ENCODE data around the gene TTBK1.
A peak's percentile ranks its signal among the peaks of the same experiment; 100 is the strongest.

Gene TTBK1

GRCh38 chr6:43203029-43203717 lies 40.1 kb upstream of the TTBK1 start:
- no peak for DNase-seq
- H3K4me1 ChIP-seq: no peaks in the 10 kb centered on the region
- no peak overlapping the region for H3K4me3 ChIP-seq (ENCODE audit: low read depth, low read length)
- no peaks in the 10 kb centered on the region for H3K27me3 ChIP-seq
- no peaks in the 10 kb centered on the region for H3K9me3 ChIP-seq
- no peaks in the 10 kb centered on the region for H3K36me3 ChIP-seq
- TF ChIP-seq CTCF (IDR thresholded peaks at IDR 0.05; ENCODE audit: low read depth, low read length): no peak

GRCh38 chr6:43203718-43204095 lies 39.6 kb upstream of the TTBK1 start:
- no peak for TF ChIP-seq CTCF (IDR thresholded peaks at IDR 0.05; ENCODE audit: low read depth, low read length)
- Histone ChIP-seq H3K27me3 (no peaks in the 10 kb centered on the region), H3K36me3 (no peaks in the 10 kb centered on the region), H3K4me1 (no peaks in the 10 kb centered on the region), H3K4me3 (ENCODE audit: low read depth, low read length) (no peak overlapping the region), H3K9me3 (no peaks in the 10 kb centered on the region)
- no peak for DNase-seq

DNA sequence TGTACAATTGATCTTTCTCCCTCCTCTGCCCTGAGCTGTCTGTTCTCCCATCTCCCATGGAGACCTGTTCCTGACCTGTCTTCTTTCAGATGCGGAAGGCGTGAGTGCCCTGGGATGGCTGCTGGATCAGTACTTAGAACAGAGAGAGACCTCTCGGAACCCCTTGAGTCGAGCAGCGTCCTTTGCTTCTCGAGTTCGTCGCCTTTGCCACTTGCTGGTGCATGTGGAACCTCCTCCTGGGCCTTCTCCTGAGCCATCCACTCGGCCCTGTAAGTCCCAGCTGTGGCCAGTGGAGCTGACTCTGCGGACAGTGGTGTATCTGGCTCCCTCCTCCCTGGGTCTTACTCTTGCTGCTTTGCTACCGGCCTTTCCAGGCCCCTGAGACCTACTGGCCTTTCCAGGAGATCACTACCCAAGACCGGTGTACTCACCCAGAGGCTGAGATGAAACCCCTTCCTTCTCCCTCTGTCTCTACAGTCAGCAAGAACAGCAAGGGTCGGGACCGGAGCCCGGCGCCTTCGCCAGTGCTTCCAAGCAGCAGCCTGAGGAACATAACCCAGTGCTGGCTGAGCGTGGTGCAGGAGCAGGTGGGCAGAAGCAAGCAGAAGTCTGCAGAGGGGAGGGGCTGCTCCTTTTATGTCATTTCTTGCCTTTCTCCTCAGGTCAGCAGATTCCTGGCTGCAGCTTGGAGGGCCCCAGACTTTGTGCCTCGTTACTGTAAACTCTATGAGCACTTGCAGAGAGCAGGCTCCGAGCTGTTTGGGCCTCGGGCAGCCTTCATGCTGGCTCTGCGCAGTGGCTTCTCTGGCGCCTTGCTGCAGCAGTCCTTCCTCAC lies 38.8 kb upstream of the TTBK1 start:
- Histone ChIP-seq H3K9me3 (no peaks in the 10 kb centered on the region), H3K4me3 (ENCODE audit: low read depth, low read length) (no peak overlapping the region), H3K4me1 (no peaks in the 10 kb centered on the region), H3K36me3 (no peaks in the 10 kb centered on the region), H3K27me3 (no peaks in the 10 kb centered on the region)
- TF ChIP-seq CTCF (IDR thresholded peaks at IDR 0.05; ENCODE audit: low read depth, low read length): no peak
- DNase-seq: no peak

DNA sequence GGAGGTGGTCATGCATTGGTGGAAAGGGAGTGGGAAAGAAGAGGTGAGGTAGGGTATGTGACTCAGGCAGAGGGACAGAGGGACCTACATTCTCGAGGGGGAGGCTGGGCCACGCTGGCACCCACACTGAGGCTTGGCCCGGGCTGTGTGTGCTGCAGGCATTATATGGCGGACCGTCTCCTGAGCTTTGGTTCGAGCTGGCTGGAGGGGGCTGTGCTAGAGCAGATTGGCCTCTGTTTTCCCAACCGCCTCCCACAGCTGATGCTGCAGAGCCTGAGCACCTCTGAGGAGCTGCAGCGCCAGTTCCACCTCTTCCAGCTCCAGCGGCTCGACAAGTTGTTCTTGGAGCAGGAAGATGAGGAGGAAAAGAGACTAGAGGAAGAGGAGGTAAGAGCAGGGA lies 37.4 kb upstream of the TTBK1 start:
- Histone ChIP-seq H3K36me3 (no peaks in the 10 kb centered on the region), H3K4me3 (ENCODE audit: low read depth, low read length) (no peak overlapping the region), H3K9me3 (no peaks in the 10 kb centered on the region), H3K4me1 (no peaks in the 10 kb centered on the region), H3K27me3 (no peaks in the 10 kb centered on the region)
- no peak for DNase-seq
- no peak for TF ChIP-seq CTCF (IDR thresholded peaks at IDR 0.05; ENCODE audit: low read depth, low read length)

GRCh38 chr6:43207286-43207685 lies 36.0 kb upstream of the TTBK1 start:
- Histone ChIP-seq H3K36me3 (no peaks in the 10 kb centered on the region), H3K4me3 (ENCODE audit: low read depth, low read length) (no peak overlapping the region), H3K9me3 (no peaks in the 10 kb centered on the region), H3K27me3 (no peaks in the 10 kb centered on the region), H3K4me1 (no peaks in the 10 kb centered on the region)
- TF ChIP-seq CTCF (IDR thresholded peaks at IDR 0.05; ENCODE audit: low read depth, low read length): no peak
- no peak for DNase-seq

DNA sequence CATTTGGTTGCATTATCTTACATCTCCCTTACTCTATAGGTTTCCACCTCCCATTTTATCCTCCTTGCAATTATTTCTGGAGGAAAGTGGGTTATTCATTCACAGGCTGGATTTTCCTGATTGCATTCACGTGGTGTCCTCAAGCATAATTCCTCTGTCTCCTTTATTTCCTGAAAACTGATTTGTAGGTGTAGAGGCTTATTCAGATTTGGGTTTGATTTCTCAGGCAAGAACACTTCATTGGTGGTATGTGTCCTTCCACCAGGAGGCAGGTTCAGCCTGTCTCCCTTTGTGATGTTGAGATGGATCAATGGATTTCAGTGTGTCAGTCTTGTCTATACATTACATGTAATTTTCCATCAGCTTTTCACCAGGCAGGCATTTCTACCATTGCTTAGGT lies 31.3 kb upstream of the TTBK1 start:
- no peaks in the 10 kb centered on the region for H3K36me3 ChIP-seq
- no peaks in the 10 kb centered on the region for H3K4me1 ChIP-seq
- no peaks in the 10 kb centered on the region for H3K9me3 ChIP-seq
- no peaks in the 10 kb centered on the region for H3K27me3 ChIP-seq
- peak; percentile 32 for TF ChIP-seq CTCF (IDR thresholded peaks at IDR 0.05; ENCODE audit: low read depth, low read length)
- no peak overlapping the region for H3K4me3 ChIP-seq (ENCODE audit: low read depth, low read length)
- DNase-seq: no peak

Data from BE2C (cell line).